Esophagus muscularis mucosa (tissue), 4 donors: ENCODE data around the gene MRPS2. TPM values are rescaled to one million over a fixed set of nuclear protein-coding genes. Genes with fewer than 3 reads are reported as not detected.

Source experiments
- DNase-seq: peaks from one replicate; pipeline ENCODE4 v3.0.0-alpha.2; 2017; ENCODE audit errors: extremely low spot score
- H3K27ac ChIP-seq, 4 donors: fragments of 200-600 bp; sonication (generic); replicated peaks in 1 of 4; 1 replicate in 3 of 4; 2 replicates in 1 of 4; pipeline ENCODE4 v1.5.1; 2016 to 2019; ENCODE audit warnings: mild to moderate bottlenecking in 1 of 4
- H3K27me3 ChIP-seq, 4 donors: fragments of 200-600 bp; sonication (generic); one replicate each; pipeline versions ENCODE4 v1.5.1 to v1.6.0; 2016 to 2019
- H3K36me3 ChIP-seq, 4 donors: fragments of 200-600 bp; sonication (generic); one replicate each; pipeline ENCODE4 v1.5.1; 2016 to 2019
- H3K4me1 ChIP-seq, 4 donors: fragments of 200-600 bp; sonication (generic); one replicate each; pipeline ENCODE4 v1.5.1; 2016 to 2019
- H3K4me3 ChIP-seq, 4 donors: fragments of 200-600 bp; sonication (generic); 1 replicate in 2 of 4; 2 replicates in 2 of 4; pipeline ENCODE4 v1.5.1; 2016 to 2019; ENCODE audit warnings: mild to moderate bottlenecking in 4 of 4, moderate library complexity in 1 of 4
- H3K9me3 ChIP-seq, 4 donors: fragments of 200-600 bp; sonication (generic); 1 replicate in 3 of 4; 2 replicates in 1 of 4; pipeline ENCODE4 v1.5.1; 2016 to 2019
- EP300 ChIP-seq: sonication (generic); formaldehyde crosslinking; IDR thresholded peaks from one replicate; pipeline ENCODE4 v1.6.1; 2017; ENCODE audit warnings: antibody characterized with exemption
- POLR2A ChIP-seq: fragments of 450-650 bp; IDR thresholded peaks from one replicate; pipeline ENCODE4 v1.6.1; 2017; ENCODE audit warnings: antibody characterized with exemption, moderate library complexity, mild to moderate bottlenecking, low read depth
- POLR2AphosphoS5 ChIP-seq, 2 donors: sonication (generic); formaldehyde crosslinking; IDR thresholded peaks; one replicate each; pipeline ENCODE4 v1.6.1; 2017; ENCODE audit warnings: antibody characterized with exemption in 2 of 2
- WGBS: methylation state at CpG from one replicate; pipeline ENCODE4 v1.1.5; 2018; 5-methylcytosine and 5-hydroxymethylcytosine counted together
- intact Hi-C: fragments of 100-400 bp; cut with DNase I; formaldehyde crosslinking; loops from one replicate; pipeline ENCODE4 v1.15.1; 2023
- total RNA-seq, 4 donors: library from RNA; depleted of rRNA; stranded (reverse); fragments of >200 nt; gene quantifications; one replicate each; pipeline versions ENCODE4 v1.1.0 to v1.2.1, GENCODE V29; 2016
- TF ChIP-seq, protein P1 (sequence below), 3 experiments: fragments of 200-600 bp in 2 of 3; fragments of 450-650 bp in 1 of 3; sonication (generic) in 2 of 3; IDR thresholded peaks; one replicate each; pipeline ENCODE4 v1.5.1; 2017 to 2019; ENCODE audit warnings: antibody characterized with exemption in 3 of 3, mild to moderate bottlenecking in 2 of 3, moderate library complexity in 1 of 3

Gene MRPS2
- total RNA-seq, 4 donors from 2014 or later, result 19.5 to 47.3 (median 37.9) TPM

GRCh38 chr9:135468854-135469521 is 31.5 kb upstream of the MRPS2 start:
- Histone ChIP-seq H3K27ac (no peak overlapping the region), H3K9me3 (no peaks in the 10 kb centered on the region), H3K4me1 (no peaks in the 10 kb centered on the region), H3K36me3 (no peaks in the 10 kb centered on the region), H3K27me3 (peaks cover 0 to 15% (median 0%) of the 10 kb centered on the region in 4 donors), H3K4me3 (no peak overlapping the region)
- no peak for DNase-seq
- 42% methylated on average over 16 of the region's 16 CpGs for WGBS
- TF ChIP-seq POLR2AphosphoS5 (IDR thresholded peaks at IDR 0.05), result no peak
- no peak for TF ChIP-seq POLR2A
- TF ChIP-seq, protein P1, sequence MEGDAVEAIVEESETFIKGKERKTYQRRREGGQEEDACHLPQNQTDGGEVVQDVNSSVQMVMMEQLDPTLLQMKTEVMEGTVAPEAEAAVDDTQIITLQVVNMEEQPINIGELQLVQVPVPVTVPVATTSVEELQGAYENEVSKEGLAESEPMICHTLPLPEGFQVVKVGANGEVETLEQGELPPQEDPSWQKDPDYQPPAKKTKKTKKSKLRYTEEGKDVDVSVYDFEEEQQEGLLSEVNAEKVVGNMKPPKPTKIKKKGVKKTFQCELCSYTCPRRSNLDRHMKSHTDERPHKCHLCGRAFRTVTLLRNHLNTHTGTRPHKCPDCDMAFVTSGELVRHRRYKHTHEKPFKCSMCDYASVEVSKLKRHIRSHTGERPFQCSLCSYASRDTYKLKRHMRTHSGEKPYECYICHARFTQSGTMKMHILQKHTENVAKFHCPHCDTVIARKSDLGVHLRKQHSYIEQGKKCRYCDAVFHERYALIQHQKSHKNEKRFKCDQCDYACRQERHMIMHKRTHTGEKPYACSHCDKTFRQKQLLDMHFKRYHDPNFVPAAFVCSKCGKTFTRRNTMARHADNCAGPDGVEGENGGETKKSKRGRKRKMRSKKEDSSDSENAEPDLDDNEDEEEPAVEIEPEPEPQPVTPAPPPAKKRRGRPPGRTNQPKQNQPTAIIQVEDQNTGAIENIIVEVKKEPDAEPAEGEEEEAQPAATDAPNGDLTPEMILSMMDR (IDR thresholded peaks at IDR 0.05), result no peak
- no peak for TF ChIP-seq EP300
- intact Hi-C loops, result no loop called here

DNA sequence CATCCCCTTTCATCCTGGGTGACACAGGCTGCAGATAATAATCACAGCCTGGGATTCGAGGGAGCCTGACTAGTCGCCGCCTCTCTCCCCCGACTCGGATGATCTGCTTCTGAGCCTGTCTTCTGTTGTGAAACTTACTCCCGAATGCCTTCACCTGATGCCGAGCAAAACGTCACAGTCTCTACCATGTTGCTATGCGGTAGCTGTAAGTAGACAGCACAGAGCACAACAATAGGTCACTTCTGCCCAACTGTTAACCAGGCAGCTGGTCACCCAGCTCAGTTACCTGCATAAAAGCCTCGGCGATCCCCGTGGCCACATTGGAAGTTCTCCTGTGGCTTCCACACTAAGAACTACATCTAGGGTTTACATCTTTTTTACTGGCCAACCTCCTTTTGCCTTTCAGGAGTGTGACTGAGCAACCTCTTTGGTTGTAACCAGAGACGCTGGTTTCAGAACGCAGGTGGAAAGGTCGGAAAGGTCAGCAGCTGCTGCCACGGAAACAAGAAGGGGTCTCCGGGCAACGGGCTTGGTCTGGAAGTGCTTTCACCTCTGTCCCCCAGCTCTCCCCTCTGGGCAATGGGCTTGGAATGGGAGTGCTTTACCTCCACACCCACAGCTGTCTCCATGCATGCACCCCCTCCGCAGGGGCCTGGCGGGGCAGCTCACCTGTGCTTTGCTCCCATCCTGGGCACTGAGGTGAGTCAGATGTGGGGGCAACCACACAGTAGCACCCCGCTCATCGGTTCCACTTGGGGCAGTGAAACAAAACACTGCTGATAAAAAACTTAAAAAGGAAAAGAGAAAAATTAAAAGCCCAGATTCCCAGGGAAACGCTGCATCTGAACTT is 28.5 kb upstream of the MRPS2 start:
- intact Hi-C loops, result no loop called here
- no peak for DNase-seq
- TF ChIP-seq POLR2AphosphoS5 (IDR thresholded peaks at IDR 0.05), result no peak
- TF ChIP-seq EP300, result no peak
- TF ChIP-seq POLR2A, result no peak
- TF ChIP-seq, protein P1 (IDR thresholded peaks at IDR 0.05), result no peak
- Histone ChIP-seq H3K27me3 (peaks cover 0 to 12% (median 0%) of the 10 kb centered on the region in 4 donors), H3K36me3 (no peaks in the 10 kb centered on the region), H3K9me3 (no peaks in the 10 kb centered on the region), H3K27ac (no peak overlapping the region), H3K4me3 (no peak overlapping the region), H3K4me1 (no peaks in the 10 kb centered on the region)
- 66% methylated on average over 22 of the region's 23 CpGs for WGBS

DNA sequence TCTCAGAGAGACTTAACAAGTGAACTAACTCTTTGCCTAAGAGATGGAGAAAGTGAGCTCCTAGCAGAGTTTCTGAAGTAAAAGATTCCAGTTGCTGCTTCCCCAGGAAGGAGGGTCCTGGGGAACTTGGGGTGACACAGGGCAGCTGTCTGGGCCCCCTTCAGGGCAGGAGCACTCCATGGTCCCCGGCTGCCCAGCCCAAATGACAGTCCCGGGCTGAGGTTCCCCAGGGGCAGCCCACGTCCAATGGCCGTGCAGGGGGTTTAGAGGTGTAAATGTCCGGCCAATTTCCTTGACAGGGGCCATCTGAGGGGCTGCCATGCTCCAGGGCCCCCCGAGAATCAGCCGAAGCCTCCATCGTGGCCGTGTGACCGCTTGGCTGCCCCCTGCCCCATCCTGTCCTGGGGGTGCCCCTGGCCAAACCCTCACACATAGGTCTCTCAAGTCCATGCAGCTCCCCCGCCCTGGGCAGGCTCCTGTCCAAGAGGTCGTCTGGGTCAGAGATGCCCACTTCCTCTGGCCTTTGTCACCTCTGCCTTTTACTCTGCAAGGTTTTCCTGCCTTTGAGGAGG is 26.4 kb upstream of the MRPS2 start:
- no peak for DNase-seq
- peaks cover 2 to 10% (median 7%) of the 10 kb centered on the region in 4 donors for H3K4me1 ChIP-seq
- H3K36me3 ChIP-seq, result no peaks in the 10 kb centered on the region
- no peaks in the 10 kb centered on the region for H3K9me3 ChIP-seq
- intact Hi-C loops, result no loop called here
- no peak overlapping the region for H3K4me3 ChIP-seq
- 53% methylated on average over 4 of the region's 12 CpGs for WGBS
- no peak overlapping the region for H3K27ac ChIP-seq
- H3K27me3 ChIP-seq, result peaks cover 0 to 12% (median 0%) of the 10 kb centered on the region in 4 donors
- TF ChIP-seq POLR2A (no peak), EP300 (no peak)

GRCh38 chr9:135474915-135475314 is 25.6 kb upstream of the MRPS2 start:
- Histone ChIP-seq H3K4me3 (no peak overlapping the region), H3K36me3 (no peaks in the 10 kb centered on the region), H3K27me3 (peaks cover 0 to 6% (median 0%) of the 10 kb centered on the region in 4 donors), H3K9me3 (no peaks in the 10 kb centered on the region), H3K4me1 (peaks cover 2 to 11% (median 9%) of the 10 kb centered on the region in 4 donors), H3K27ac (no peak overlapping the region)
- intact Hi-C loops, result no loop called here
- WGBS, result 27% methylated on average over 12 of the region's 12 CpGs
- no peak for TF ChIP-seq POLR2AphosphoS5 (IDR thresholded peaks at IDR 0.05)
- no peak for TF ChIP-seq POLR2A
- TF ChIP-seq, protein P1 (IDR thresholded peaks at IDR 0.05), result peak in 1 of 3 experiments; percentile 21
- TF ChIP-seq EP300, result no peak
- no peak for DNase-seq
